ENCODE measurements around the gene ASCC3.

- TF ChIP-seq CTCF (IDR thresholded peaks at IDR 0.05), result no peak
- no peak for TF ChIP-seq POLR2A (IDR thresholded peaks at IDR 0.05)
Measured at GRCh38 chr6:100846276-100846675, 34.9 kb downstream of the ASCC3 start.

Data from lower leg skin (tissue), 3 donors.